Caco-2 (cell line): ENCODE results near the gene MRPL51. TPM values are rescaled to one million over a fixed set of nuclear protein-coding genes. Genes with fewer than 3 reads are reported as not detected.

Experiments used
- BruUV-seq: library from RNA; stranded (reverse); fragments of 400-500 nt; replicated peaks from 2 replicates; lab custom pipeline; 2021; lab: Mats Ljungman, UMichigan
- CTCF ChIA-PET: fragments of 300-600 bp; sonication (Branson Sonifier 250); formaldehyde crosslinking; loops from one replicate; lab custom pipeline; 2022; ENCODE audit warnings: antibody characterized with exemption; lab: Charles Lee
- POLR2A ChIA-PET: fragments of 300-600 bp; sonication (Branson Sonifier 250); formaldehyde crosslinking; loops from one replicate; lab custom pipeline; 2022; ENCODE audit warnings: antibody characterized with exemption; lab: Charles Lee
- DNase-seq, 2 experiments: peaks; one replicate each; pipeline versions ENCODE4 v3.0.0 to v3.0.0-alpha.2; 2020 to 2022
- H3K27me3 ChIP-seq: replicated peaks from 2 replicates; pipeline ENCODE4 v1.6.0; 2011; ENCODE audit warnings: low read length; ENCODE audit not compliant: control insufficient read depth, insufficient read depth
- H3K36me3 ChIP-seq: 2 replicates; pipeline ENCODE4 v1.5.1; 2011; ENCODE audit warnings: low read length; ENCODE audit not compliant: control insufficient read depth, insufficient read depth
- H3K4me1 ChIP-seq: fragments of 250-450 bp; sonication (Bioruptor Pico); 2 replicates; pipeline ENCODE4 v1.5.1; 2020; ENCODE audit warnings: mild to moderate bottlenecking
- H3K4me3 ChIP-seq: 2 replicates; pipeline ENCODE4 v1.5.1; 2011; ENCODE audit warnings: low read depth, mild to moderate bottlenecking, control low read depth, low read length
- H3K9me3 ChIP-seq: fragments of 250-450 bp; sonication (Bioruptor Pico); 2 replicates; pipeline ENCODE4 v1.5.1; 2020; ENCODE audit warnings: mild to moderate bottlenecking, moderate library complexity
- H3K27ac Mint-ChIP-seq: one replicate; pipeline ENCODE4 v1.8.0; 2022; ENCODE audit warnings: mixed read lengths; ENCODE audit not compliant: unreplicated experiment
- H3K27me3 Mint-ChIP-seq: one replicate; pipeline ENCODE4 v1.8.0; 2022; ENCODE audit warnings: mixed read lengths; ENCODE audit not compliant: insufficient read depth, unreplicated experiment
- H3K36me3 Mint-ChIP-seq: one replicate; pipeline ENCODE4 v1.8.0; 2022; ENCODE audit warnings: mild to moderate bottlenecking, mixed read lengths; ENCODE audit not compliant: insufficient read depth, unreplicated experiment
- H3K4me1 Mint-ChIP-seq: one replicate; pipeline ENCODE4 v1.8.0; 2022; ENCODE audit warnings: low read depth, mixed read lengths; ENCODE audit not compliant: unreplicated experiment
- H3K4me3 Mint-ChIP-seq: one replicate; pipeline ENCODE4 v1.8.0; 2022; ENCODE audit warnings: mild to moderate bottlenecking, moderate library complexity, mixed read lengths; ENCODE audit not compliant: unreplicated experiment
- H3K9me3 Mint-ChIP-seq: one replicate; pipeline ENCODE4 v1.8.0; 2022; ENCODE audit warnings: mixed read lengths; ENCODE audit not compliant: unreplicated experiment
- intact Hi-C: fragments of 100-400 bp; cut with micrococcal nuclease; formaldehyde crosslinking; loops from one replicate; pipeline ENCODE4 v1.10.0; 2022; ENCODE audit not compliant: unreplicated experiment
- total RNA-seq: library from RNA; stranded (reverse); gene quantifications from 2 replicates; pipeline ENCODE4 v1.2.3, GENCODE V29; 2022
- TF ChIP-seq, protein P1 (sequence below), 2 experiments: fragments of 200-600 bp in 1 of 2; IDR thresholded peaks; 1 replicate in 1 of 2; 2 replicates in 1 of 2; pipeline versions ENCODE4 v1.5.1 to v1.8.0; 2011 to 2022; ENCODE audit warnings: antibody characterized with exemption in 1 of 2, control low read depth in 1 of 2, inconsistent platforms in 1 of 2, low read depth in 1 of 2, low read length in 1 of 2, mild to moderate bottlenecking in 1 of 2, moderate library complexity in 1 of 2; ENCODE audit not compliant: insufficient read depth in 1 of 2, severe bottlenecking in 1 of 2, unreplicated experiment in 1 of 2

MRPL51 gene
- total RNA-seq, 1 experiment from 2014 or later = 456 TPM

GRCh38 chr12:6464531-6464930 lies 28.5 kb downstream of the MRPL51 start:
- H3K27me3 ChIP-seq = no peaks in the 10 kb centered on the region
- ChIA-PET POLR2A (no interaction called here), CTCF (interaction anchor here (0.9 to 3.9 kb wide), 10 partner anchors 23 to 138 kb away, joined by 3 to 45 read pairs (median 6); partner anchors contain the start of genes SCNN1A and TNFRSF1A)
- H3K36me3 ChIP-seq = peaks cover 3% of the 10 kb centered on the region; the same call in 1 of the 2 replicates
- TF ChIP-seq, protein P1, sequence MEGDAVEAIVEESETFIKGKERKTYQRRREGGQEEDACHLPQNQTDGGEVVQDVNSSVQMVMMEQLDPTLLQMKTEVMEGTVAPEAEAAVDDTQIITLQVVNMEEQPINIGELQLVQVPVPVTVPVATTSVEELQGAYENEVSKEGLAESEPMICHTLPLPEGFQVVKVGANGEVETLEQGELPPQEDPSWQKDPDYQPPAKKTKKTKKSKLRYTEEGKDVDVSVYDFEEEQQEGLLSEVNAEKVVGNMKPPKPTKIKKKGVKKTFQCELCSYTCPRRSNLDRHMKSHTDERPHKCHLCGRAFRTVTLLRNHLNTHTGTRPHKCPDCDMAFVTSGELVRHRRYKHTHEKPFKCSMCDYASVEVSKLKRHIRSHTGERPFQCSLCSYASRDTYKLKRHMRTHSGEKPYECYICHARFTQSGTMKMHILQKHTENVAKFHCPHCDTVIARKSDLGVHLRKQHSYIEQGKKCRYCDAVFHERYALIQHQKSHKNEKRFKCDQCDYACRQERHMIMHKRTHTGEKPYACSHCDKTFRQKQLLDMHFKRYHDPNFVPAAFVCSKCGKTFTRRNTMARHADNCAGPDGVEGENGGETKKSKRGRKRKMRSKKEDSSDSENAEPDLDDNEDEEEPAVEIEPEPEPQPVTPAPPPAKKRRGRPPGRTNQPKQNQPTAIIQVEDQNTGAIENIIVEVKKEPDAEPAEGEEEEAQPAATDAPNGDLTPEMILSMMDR (IDR thresholded peaks at IDR 0.05; ENCODE audit: insufficient read depth in 1 of 2, low read depth in 1 of 2, low read length in 1 of 2, severe bottlenecking in 1 of 2, unreplicated experiment in 1 of 2) = no peak
- H3K9me3 ChIP-seq = no peaks in the 10 kb centered on the region
- H3K4me3 ChIP-seq = no peak overlapping the region
- intact Hi-C loops = no loop called here
- Mint-ChIP-seq H3K27ac (no peak overlapping the region), H3K36me3 (no peaks in the 10 kb centered on the region), H3K27me3 (no peaks in the 10 kb centered on the region), H3K9me3 (no peaks in the 10 kb centered on the region), H3K4me3 (no peak overlapping the region), H3K4me1 (no peaks in the 10 kb centered on the region)
- peak in 1 of 2 experiments; percentile 31 for DNase-seq
- BruUV-seq = no TSS peak
- H3K4me1 ChIP-seq = no peaks in the 10 kb centered on the region

GRCh38 chr12:6463858-6464257 lies 29.2 kb downstream of the MRPL51 start:
- peak in 1 of 2 experiments; percentile 31 for DNase-seq
- Histone ChIP-seq H3K4me3 (no peak overlapping the region), H3K4me1 (no peaks in the 10 kb centered on the region), H3K36me3 (peaks cover 3% of the 10 kb centered on the region; the same call in 1 of the 2 replicates), H3K9me3 (no peaks in the 10 kb centered on the region), H3K27me3 (no peaks in the 10 kb centered on the region)
- TF ChIP-seq, protein P1 (IDR thresholded peaks at IDR 0.05; ENCODE audit: insufficient read depth in 1 of 2, low read depth in 1 of 2, low read length in 1 of 2, severe bottlenecking in 1 of 2, unreplicated experiment in 1 of 2) = no peak
- POLR2A ChIA-PET = no interaction called here
- H3K36me3 Mint-ChIP-seq = peaks cover 4% of the 10 kb centered on the region
- no peaks in the 10 kb centered on the region for H3K4me1 Mint-ChIP-seq
- H3K9me3 Mint-ChIP-seq = no peaks in the 10 kb centered on the region
- BruUV-seq = no TSS peak
- H3K4me3 Mint-ChIP-seq = no peak overlapping the region
- H3K27me3 Mint-ChIP-seq = no peaks in the 10 kb centered on the region
- CTCF ChIA-PET = interaction anchor here (0.9 to 3.9 kb wide), 2 partner anchors 40 to 74 kb away, joined by 3 to 45 read pairs; no protein-coding TSS in a partner anchor
- intact Hi-C loops = no loop called here
- H3K27ac Mint-ChIP-seq = no peak overlapping the region

DNA sequence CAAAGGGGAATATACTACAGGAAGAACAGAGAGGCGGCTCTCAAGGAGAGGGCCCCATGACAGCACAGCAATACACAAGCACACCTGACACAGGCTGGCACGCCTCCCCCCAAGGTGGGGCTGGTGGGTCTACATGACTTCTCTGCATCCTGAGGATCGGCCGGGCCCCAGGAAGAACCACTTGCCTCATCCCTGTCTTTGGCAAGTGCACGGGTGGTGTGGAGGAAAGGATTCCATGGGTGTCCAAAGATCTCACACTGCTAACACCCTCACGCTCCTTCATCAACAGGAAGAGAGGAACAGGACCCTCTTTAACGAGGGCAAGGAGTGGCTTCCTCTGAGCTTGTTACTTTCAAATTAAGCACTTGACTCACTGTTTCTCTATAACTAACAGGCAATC lies 29.8 kb downstream of the MRPL51 start:
- Mint-ChIP-seq H3K4me3 (no peak overlapping the region), H3K36me3 (peaks cover 10% of the 10 kb centered on the region), H3K27me3 (no peaks in the 10 kb centered on the region), H3K27ac (no peak overlapping the region), H3K9me3 (no peaks in the 10 kb centered on the region), H3K4me1 (no peaks in the 10 kb centered on the region)
- intact Hi-C loops = no loop called here
- DNase-seq = peak in 1 of 2 experiments; percentile 29
- no peak overlapping the region for H3K4me3 ChIP-seq
- H3K27me3 ChIP-seq = no peaks in the 10 kb centered on the region
- H3K4me1 ChIP-seq = no peaks in the 10 kb centered on the region
- ChIA-PET POLR2A (interaction anchor here (0.5 kb wide), 1 partner anchor 71 kb away, joined by 8 read pairs; no protein-coding TSS in a partner anchor), CTCF (interaction anchor here (0.9 to 3.9 kb wide), 2 partner anchors 39 to 75 kb away, joined by 3 to 45 read pairs; no protein-coding TSS in a partner anchor)
- no peaks in the 10 kb centered on the region for H3K9me3 ChIP-seq
- TF ChIP-seq, protein P1 (IDR thresholded peaks at IDR 0.05; ENCODE audit: insufficient read depth in 1 of 2, low read depth in 1 of 2, low read length in 1 of 2, severe bottlenecking in 1 of 2, unreplicated experiment in 1 of 2) = no peak
- H3K36me3 ChIP-seq = peaks cover 3% of the 10 kb centered on the region; the same call in 1 of the 2 replicates
- BruUV-seq = no TSS peak
